HG03175 (cell line): ENCODE results near the gene MED14.
"Not testable (repeated sequence)": the region's sequence is repeated elsewhere in the genome, so short reads cannot be mapped to it uniquely, and the experiment has no call there.

Source experiments
- ATAC-seq: cut with Tn5 transposase; IDR thresholded peaks from one replicate; pipeline ENCODE4 v1.9.1; 2021; ENCODE audit warnings: mild to moderate bottlenecking, moderate library complexity; ENCODE audit not compliant: unreplicated experiment

Gene MED14

DNA sequence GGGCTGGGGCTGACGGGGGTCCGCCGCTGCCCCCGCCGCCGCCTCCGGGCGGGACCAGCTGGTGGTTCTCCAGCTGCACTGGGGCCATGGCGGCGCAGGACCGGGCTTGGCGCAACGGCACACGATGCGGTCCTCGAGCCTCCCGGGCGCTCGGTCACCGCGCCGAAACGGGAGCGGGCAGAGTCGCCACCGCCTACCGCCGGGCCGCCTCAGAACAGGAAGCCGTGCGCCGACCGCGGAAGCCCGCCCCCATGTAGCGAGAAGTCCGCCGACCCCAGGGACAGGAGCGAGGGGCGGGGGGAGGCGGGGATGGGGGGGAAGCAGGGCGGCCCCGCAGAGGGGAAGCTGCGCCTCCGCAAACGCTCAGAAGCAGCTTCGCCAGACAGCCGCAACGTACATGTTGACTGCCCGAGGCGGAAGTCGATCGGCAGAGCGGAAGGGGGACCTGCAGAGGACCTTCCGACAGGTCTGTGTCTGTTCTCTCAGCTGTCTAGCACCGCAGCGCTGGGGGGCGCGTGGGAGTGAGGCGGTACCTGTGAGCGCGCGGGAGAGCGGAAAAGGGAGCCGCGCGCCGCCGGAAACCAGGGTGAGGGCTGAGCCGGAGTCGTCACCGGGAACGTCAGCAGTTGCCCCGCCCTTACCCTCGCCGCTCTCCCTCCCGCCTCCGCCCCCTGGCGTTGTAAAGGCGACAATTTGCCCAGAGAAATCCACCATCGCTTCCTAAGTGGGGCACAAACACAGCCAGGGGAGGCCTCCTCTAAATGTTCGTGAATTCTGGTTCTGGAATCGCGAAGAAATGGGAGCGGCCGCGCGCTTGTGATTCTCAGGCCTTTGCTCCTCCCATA lies at the start of gene MED14:
MED14 (minus strand) TSS at position 218 of the 845 bp plus-strand sequence; CDS start at position 88, 130 bp downstream.
- peak; percentile 88 for ATAC-seq

DNA sequence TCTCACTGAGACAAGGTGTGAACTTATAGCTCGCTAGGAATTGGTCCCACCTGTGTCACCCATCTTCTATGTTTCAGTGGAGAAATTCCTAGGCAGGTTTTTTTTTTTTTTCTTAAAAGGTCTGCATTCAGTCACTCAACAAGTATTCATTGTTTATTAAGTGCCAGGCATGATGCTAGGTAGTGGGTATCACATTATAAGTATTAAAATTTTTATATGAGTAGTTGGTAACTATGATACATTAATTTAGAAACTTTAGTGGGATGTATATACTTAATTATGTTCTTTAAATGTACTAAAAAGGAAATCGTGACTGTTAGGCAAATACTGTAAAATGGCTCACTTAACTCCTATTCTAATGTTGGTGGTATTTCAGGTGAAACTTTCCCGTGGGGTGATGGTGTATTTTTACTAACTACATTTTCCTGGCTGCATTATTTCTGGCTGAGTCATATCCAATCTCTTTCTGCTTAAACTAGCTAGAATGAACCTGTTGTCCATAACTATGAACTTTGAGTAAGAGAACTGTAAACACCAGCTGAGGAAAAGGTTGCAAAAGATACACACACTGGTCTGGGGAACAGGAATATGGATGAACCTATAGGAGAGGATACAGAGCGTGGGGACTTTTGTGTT lies 49.3 kb upstream of the MED14 start:
- no peak for ATAC-seq

DNA sequence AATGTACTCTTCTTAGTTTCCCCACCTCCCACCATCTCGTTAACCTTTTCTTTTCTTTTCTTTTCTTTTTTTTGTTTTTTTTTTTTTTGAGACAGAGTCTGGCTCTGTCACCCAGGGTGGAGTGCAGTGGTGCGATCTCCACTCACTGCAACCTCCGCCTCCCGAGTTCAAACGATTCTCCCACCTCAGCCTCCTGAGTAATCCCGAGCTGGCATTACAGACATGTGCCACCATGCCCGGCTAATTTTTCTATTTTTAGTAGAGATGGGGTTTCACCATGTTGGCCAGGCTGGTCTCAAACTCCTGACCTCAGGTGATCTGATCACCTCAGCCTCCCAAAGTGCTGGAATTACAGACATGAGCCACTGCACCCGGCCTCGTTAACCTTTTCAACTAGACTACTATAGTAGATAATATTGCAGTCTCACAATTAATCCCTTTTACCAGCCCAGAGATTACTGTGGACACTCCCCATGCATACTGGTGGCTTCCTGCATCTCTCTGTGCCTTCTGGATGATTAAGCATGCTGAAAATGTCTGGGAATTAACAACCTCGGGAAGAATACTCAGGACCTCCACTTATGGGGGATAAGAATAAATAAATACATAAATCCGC lies 47.4 kb upstream of the MED14 start:
- ATAC-seq, result not testable (repeated sequence)

DNA sequence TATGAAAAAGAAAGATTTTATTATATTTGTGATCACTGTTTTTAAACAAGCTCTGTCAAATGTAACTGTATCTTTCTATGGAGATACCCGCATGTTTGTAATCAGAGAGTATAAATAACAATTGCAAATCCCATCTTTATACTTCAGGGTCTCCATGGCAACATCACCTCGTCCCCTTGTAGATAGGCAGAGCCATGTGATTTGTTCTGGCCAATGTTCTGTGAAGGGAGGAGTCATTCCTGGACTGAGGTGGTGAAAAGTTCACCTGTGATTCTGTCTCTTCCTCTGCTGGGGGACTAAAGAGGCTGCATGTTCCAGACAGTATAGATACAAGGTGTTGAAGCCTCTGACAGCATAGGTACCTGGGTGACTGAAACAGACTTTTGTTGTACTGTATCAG lies 45.6 kb upstream of the MED14 start:
- ATAC-seq, result no peak

DNA sequence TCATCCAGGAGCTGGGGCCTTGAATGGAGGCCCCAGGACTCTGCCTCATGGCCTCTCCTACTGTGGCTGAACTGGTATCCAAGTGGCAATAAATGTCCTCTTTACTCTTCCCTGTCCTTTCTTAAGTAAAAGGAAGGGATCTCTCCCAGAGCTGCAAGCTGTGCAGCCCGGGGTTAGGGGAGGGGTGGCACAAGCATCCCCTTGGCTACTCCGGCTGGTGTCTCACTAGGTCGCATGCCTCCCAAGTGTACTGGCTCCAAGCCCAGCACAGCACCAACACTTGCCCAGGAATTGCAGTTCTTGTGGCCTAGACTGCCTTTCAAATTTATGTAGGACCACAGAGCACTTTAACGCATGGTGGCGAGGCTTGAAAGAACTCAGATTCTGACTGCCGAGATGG lies 44.7 kb upstream of the MED14 start:
- ATAC-seq, result no peak

DNA sequence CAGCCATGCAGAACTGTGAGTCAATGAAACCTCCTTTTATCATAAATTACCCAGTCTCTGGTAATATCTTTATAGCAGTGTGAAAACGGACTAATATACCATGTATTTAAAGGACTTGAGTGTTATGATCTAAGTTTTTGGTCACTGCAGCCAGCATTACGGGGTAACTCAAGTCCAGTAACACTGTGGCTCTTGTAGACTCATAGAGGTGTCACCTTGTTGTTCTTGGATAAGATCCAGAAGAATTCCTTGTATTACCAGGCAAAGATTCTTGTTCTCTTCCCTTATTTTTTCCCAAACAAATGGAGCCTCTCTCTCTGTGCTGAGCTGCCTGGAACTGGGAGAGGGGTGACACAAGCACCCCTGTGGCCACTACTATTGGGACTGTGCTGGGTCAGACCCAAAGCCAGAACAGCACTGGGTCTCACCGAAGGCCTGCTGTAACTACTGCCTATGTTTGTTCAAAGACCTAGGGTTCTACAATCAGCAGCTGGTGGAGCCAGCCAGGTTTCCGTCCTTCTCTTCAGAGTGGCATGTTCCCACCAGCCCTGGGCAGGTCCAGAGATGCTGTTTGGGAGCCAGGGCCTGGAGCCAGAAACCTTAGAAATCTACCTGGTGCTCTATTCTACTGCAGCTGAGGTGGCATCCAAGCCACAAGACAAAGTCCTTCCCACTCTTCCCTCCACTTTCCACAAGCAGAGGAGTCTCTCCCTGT lies 43.7 kb upstream of the MED14 start:
- ATAC-seq, result no peak

DNA sequence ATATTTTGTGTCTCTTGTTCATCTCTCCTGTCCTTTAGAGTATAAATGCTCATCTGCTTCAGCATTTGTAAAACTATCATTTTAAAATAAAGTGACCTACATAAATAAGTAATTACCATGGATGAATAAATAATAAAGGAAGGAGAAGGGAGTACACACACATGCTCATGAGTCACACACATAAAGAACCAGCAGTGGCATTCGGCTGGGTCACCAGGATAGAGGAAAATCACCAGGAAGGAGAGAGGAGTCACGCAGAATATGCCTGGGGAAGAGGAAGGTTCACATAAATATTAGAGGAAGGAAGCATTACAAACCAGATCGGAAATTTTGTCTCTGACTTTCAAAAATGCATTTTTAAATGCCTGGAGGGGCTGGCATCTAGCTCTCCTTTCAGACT lies 38.5 kb upstream of the MED14 start:
- no peak for ATAC-seq

DNA sequence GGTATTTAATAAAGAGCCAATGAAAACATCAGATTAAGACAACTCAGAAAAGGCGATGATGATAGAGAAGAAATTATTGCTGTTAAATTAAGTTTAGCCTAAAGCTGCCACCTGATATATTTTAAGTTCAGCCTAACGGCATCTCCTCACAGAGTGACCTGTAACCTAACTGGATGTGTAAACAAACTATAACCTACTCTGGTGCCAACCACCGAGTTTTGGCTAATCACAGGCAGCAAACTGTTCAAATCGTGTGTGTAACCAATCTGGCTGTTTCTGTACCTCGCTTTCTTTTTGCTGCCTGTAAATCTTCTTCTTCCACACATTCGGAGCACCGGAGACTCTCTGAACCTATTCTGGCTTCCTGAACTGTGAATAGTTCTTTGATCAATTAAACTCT lies 37.8 kb upstream of the MED14 start:
- ATAC-seq, result no peak

DNA sequence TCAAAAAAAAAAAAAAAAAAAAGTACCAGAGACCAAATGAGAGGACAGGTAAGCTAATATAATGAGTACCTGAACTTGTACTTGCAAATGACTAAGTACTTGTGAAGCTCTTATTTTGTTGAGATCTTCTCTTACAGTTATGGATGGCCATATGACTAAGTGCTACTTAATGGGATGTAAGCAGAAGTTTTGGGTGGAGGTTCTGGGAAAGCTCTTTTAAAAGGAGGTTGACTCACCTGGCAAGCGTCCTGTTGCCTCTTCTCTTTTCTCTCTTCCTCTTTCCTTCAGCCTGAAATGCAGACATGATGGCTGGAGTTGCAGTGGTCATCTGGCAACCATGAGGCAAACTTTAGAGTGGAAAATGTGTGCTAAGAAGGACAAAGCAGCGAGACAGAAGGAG lies 36.9 kb upstream of the MED14 start:
- ATAC-seq, result no peak

DNA sequence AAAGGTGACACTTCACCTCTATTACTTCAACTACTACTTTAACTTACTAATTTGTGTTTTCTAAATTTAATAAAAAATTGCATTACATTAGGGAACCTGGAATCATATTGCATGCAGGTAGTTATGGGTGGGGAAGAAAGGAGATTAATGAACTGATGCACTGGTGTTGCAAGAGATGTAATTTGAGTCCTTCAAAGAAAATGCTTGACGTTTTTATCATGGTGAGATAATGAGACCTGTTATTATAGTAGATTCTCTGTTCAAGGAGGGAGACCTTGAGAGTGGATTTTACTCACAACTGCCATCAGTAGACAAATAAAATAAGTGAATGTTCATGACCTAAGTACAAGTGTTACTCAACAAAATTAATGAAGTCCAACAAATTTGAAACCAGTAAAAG lies 26.4 kb upstream of the MED14 start:
- no peak for ATAC-seq

DNA sequence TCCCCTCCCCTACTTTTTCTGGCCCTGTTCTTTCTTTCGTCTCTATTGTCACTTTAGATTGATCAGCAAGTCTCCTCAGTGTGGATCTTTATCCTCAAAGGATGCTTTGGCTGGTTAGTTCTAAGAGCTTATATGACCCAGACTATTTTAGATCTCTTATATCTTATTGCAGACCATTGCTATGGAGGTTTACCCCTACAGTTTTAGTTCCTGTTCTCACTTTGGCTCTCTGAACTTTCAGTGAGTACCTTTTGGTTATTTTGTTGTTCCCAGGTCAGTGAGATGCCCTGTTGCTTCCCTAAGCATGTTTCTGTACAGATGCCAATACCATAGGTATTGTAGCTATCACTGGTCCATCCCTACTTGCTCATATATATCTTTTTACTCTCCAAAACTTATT lies 24.0 kb upstream of the MED14 start:
- ATAC-seq, result no peak

DNA sequence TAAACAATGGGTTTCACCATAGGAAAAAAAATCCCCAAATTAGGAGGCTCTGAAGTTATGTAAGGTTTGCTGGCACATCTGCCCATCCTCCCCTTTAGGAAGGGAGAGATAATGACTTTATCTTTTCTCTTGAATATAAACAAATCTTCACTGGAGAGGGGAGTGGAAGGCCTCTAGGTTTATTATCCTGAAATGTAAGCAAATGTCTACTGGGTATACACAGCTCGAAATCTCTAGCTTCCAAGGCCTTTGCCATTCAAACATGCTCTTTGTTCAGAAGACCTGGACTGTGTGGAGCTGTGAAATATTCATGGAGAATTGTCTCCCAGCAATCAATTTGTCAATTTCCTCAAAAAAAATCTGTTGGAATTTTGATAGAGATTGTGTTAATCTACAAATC lies 21.7 kb upstream of the MED14 start:
- ATAC-seq, result no peak

DNA sequence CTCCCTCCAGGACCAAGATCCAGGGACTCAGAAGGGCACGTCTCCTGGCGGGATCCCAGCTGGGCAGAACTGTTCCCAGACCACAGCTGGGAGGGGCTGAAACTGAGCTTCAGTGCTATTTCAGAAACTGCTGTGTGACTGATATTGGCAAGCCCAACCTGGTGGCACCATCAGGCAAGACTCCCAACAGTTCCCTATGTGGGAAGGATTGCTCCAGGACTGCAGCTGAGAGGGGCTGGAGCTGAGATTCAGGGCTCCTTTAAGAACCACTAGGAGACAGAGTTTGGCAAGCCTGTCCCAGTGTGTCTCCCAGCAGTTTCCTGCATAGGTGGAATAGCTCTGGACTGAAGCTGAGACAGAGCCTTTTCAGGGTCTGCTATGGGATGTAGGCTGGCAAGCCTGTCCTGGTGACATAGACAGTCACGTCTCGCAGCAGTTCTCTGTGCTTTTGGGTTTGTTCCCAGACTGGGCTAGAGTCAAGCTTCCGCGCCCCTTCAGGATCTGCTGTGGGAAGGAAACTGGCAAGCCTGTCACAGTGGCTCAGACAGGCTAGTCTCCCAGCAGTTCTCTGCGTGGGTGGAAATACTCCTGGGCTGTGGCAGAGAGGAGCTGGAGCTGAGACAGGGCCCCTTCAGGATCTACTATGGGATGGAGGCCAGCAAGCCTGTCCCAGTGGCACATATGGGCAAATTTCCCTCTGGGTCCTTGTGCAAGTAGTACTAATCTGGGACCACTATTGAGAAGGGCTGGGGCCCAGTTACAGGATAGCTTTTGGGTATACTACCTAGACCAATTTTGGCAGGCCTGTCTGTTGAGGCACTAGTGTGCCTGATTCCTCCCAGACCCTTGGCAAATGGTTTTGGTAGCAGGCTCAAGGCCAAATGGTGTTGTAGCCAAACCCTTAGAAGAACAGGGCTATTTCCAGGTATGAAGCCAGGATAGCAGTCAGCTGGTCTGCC lies 20.2 kb upstream of the MED14 start:
- no peak for ATAC-seq

DNA sequence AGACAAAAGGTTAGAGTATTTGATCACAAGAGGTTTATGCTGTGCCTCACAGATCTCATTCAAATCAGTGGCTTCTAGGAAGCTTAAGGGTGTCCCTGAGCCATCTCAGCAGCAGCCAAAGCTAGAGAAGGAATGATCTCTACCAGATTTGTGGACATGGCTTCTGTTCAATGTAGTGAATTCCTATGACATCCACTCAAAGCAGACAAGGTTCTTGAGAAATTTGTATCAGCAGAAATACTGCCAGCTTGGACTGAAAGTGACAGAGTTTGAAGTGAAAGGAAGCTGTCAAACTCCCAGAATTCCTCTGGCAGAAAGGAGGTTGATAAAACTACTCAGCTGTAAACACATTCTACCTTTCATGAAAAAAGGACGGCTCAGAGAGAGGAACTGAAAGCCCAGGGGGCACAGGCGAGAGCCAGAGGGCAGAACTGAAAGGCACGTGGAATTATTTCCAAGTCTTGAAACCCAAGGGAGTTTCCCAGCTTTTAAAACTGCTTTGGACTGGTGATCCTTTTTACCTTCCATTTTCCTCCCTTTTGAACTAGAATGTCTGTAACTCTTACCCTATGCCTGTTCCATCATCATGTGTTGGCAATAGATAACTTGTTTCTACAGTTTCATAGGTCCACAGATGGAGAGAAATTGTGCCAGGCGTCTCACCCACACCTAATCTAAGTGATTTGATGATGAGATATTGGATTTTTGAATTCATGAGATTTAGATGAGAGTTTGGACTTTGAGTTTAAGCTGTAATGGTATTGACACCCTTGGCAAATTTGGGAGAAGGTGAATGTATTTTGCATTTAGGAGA lies 14.5 kb upstream of the MED14 start:
- ATAC-seq, result no peak

DNA sequence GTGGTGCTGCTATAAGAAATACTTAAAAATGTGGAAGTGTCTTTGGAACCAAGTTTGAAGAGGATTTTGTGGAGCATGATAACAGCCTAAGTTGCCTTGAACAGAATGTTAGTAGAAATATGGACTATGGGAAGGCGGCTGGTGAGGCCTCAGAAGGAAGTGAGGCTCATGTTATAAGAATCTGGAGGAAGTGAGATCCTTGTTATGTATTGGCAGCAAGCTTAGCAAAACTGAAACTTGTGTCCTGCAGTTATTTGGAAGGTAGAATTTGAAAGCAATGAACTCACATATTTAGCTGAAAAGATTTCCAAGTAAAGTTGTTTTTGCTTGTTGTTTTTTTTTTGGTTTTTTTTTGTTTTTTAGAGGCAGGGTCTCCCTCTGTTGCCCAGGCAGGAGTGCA lies 13.6 kb upstream of the MED14 start:
- ATAC-seq, result no peak

DNA sequence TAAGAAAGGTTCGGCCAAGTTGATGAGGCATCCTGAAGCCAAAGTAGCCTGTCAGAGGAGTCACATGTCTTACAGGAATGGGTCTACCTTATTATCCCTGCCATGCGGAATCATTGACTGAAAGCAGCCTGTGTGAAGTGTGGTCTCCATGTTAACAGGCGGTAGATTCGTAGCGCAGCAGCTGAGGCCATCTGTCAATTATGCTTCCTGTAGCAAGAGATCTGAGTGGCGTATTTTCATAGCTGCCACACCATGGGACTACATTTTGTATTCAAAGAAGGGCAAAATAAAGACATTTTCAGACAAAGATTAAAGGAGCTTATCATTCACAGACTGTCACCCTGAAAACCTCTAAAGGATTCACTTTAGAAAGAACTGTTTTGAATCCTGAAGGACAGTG lies 11.2 kb upstream of the MED14 start:
- ATAC-seq, result no peak

DNA sequence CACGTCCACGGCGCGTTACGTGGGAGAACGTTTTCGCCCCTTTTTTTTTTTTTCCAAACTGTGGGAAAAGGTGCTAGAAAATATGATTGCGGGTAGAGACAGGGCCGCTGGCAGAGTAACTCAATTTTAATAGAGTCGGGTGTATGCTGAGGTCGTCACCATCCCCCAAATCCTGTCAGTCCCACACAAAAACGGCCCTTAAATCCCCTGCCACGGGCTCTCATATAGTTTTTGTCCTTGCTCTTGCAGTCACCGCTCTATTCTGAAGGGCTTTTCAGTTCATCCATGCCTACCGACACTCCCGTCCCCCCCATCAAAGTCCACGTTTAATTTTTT lies 796 bp upstream of the MED14 start:
- ATAC-seq, result no peak

DNA sequence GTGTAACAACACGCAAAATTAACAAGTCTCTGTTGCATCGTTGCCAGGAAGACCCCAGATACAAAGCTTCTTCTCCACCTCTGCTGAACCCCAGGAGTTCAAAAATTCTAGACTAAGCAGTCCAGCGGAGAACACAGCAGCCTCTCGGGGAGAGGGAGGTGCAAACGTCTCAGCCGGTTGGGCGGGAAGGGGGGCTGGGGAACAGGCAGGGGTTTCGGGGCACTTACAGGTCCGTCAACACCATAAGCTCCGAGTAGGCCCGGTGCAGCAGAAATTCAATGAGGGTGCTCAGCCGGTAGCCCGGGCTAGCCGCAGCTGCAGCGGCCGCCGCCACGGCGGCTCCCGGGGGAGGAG lies 394 bp downstream of the MED14 start:
- ATAC-seq, result no peak

DNA sequence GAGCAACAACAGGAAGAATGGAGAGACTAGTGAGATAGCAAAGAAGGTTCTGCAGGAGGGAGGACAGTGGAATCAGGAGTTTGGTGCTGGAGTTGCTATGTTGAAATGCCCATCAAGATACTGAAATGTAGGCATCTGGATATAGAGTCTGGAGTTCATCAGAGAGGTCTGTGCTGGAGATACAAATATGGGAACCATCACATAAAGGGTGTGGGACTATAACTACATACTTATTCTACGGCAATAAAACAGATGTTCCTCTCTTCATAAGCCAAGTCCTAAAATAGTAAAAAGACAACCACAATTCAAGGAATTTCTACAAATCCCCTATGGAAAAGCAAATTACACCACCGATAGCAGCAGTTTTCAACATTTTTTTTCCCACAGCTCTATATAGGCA lies 1.6 kb downstream of the MED14 start:
- ATAC-seq, result no peak

DNA sequence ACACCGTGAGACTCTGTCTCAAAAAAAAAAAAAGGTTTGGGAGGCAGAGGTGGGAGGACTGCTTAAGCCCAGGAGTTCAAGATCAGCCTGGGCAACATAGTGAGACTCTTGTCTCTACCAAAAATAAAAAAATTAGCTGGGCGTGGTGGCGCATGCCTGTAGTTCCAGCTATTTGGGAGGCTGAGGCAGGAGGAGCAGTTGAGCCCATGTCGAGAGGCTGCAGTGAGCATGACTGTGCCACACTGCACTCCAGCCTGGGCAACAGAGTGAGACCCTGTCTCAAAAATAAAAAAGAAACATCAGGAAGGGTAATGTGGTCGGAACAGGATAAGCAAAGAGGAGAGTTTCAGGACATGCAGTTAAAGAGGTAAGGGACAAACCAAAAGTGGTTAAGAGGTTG lies 2.8 kb downstream of the MED14 start:
- ATAC-seq, result not testable (repeated sequence)
